GM19035 (cell line): ENCODE results near the gene RABL2B.

ENCODE experiments used
- ATAC-seq: cut with Tn5 transposase; IDR thresholded peaks from one replicate; pipeline ENCODE4 v1.9.1; 2021; ENCODE audit not compliant: unreplicated experiment

RABL2B gene

DNA sequence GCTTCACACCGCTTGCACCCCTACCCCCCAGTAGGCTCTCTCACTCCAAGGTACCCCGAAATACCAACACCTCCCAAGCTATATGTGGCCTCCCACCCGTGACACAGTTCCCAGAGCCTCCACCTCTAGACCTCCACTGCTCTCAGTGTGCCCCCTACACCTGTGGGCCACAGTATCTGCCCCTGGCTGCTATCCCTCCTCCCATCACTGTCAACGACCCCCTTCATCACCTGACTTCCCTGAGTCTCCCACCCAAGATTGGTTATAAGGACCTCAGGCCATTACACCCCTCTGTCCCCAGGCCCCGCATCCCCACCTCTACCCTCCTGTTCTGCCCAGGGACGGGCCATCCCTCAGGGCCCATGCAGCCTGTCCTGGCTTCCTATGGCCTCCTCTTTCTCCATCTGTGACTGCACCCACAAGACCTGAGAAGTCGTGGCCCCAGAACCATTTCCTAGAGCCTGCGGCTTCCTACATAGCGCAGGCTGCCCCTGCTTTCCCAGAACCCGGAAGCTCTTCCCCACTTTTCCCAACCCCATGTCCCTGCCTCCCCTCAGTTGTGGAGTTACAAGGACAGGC lies 44.7 kb downstream of the RABL2B start:
- ATAC-seq, result no peak

DNA sequence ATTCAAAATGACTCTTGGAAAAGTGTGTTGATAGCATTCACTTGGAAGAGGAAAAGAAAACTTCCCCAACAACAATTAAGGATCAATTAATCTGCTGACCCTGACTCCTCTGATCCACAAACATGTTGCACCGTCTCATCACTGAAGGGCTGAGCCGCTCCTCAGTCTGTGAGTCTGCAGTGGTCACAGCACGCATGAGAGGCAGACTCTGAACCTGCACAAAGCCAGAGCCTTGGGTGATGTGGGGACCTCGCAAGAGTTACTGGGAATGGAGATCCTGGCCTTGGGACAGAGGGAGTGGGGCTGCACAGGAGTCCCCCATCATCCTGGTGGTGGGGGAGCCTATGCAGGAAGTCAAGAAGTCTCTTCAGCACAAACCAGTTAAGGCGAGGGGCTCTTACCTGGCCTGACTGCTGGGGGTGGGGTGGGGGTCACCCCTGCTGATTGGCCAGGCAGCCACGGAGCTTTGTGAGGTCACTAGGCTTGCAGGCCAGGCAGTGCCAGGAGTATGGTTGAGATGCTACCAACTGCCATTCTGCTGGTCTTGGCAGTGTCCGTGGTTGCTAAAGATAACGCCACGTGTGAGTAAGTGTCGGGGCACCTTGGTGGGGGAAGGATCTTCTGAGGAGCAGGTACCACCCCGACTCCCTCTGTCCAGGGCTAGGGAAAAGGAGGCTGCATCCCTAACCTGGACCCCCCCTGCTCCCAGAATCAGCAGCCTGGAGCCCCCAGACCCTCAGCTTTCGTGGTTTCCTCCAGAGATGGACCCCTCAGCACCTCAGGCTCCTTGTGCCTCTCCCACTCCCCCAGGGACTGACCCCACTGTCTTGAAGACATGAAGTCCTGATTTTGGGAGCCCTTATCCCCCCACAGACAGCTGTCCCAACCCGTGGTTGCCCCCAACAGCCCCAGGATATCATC lies 45.4 kb downstream of the RABL2B start, which contains the start of gene ACR:
ACR (plus strand) TSS at position 477 of the 921 bp plus-strand sequence; CDS start at position 509, 32 bp downstream.
- ATAC-seq, result no peak

DNA sequence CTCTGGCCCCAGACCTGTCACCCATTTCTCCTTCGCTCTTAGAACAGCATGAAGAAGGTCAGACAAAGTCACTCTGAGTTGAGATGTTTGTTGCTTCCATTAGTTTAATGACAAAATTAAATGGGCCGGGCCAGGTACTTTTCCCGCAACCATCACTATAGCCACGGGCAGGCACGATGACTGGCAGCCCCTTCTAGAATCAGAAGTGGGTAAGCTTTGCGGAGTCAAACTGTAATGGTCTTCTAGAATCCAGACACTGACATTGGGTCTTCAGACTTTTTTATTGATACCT lies 47.8 kb downstream of the RABL2B start:
- ATAC-seq, result no peak

DNA sequence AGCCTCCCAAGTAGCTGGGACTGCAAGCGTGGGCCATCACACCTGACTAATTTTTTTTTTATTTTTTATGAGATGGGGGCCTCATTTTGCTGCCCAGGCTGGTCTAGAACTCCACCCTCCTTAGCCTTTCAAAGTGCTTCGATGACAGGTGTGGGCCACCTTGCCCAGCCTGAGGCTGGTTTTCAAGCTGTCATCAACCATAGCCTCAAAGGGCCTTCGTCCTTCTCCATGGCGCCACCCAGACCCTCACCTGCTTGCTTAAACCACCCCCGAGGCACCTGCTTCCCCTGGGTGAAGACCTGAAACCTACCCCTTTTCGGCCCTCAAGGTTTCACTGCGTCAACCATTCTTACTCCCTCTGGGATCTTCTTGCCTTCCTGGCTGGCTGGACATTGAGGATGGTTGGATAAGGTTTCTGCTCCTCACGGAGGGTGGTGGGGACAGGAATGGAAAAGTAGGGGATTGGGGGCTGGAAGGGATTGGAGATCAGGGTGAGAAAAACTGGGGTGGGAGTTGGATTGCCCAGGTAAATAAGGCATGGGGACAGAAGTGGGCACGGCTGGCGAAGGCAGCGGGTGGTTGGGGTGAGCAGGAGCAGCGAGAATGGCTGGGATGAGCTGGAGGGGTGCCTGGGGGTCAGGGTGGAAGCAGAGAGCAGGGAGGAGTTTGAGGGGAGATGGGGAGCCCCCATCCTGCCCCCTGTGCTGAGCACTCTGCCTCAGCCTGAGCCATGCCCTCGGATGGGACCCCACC lies 48.3 kb downstream of the RABL2B start:
- ATAC-seq, result no peak

DNA sequence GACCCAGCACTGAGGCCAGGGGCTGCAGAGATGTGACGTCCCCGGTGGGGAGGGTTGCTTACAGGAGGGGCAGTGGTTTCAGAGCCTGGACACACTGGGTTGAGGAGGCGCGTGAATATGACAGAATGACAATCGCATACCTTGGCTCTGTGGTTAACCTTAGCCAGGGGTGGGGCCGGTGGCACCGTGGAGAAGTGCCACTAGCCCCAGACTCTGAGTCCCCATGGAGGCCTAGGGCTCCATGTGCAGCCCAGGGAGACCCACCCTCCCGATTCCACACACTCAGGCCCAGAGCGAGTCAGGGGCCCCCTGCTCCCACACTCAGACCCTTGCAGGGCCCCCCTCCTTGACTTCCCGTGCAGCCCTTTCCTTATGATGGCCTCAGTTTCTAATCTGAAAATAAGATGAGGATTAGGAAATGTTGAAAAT lies 49.1 kb downstream of the RABL2B start:
- no peak for ATAC-seq

DNA sequence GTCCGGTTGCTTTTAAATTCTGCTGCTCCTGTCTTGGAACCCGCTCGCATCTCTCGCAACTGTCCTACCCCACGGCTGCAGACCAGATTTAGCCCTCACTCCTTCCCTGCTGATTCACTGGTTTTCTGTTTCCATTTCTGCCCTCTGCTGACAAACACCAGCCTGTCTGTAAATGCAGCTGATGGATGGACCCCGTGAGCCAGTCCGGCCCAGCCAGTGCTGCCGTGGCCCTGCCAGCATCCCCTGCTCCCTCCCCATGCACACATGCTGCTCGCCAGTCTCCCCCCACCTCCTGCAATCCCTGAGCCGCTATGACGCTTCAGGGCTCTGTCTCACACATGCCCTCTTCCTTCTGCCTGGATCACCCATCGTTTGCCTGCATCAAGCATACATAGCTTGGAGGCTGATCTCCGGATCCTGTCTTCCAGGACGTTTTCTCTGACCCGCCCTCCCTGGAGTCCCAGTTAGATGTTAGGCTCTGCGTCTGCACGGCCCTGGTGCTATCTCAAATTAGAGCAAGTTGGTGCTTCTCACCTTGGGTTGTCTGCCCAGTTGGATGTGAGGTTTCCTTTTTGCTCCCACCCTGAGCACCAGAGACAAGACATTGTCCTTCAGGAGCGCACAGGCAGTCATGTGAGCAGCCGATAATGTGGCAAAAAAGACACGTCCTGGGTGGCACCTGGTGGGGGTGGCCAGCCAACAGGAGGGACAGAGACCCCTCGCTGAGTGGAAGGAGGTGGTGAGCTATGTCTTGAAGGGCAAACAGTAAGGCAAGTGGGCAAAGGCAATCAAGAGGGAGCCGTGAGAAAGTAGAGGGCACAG lies 49.7 kb downstream of the RABL2B start:
- ATAC-seq, result no peak

DNA sequence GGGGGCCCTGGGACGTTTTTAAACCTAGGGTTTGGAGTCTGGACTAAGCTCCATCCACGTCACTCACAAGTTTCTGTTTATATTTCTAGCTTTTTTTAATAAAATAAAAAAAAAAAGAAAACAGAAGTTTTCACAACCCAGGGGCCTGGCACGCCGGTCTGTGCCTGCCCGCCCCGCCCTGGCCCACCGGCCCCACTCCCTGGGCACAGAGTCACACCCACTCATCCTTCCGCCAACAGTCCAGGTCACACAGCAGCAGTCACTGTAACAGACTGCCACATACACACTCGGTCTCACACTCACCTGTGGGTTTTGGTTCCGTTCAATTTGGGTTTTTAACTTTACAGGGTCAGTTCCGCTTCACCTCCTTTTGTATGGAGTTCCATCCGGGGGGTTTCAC lies 50.8 kb downstream of the RABL2B start:
- ATAC-seq, result no peak

DNA sequence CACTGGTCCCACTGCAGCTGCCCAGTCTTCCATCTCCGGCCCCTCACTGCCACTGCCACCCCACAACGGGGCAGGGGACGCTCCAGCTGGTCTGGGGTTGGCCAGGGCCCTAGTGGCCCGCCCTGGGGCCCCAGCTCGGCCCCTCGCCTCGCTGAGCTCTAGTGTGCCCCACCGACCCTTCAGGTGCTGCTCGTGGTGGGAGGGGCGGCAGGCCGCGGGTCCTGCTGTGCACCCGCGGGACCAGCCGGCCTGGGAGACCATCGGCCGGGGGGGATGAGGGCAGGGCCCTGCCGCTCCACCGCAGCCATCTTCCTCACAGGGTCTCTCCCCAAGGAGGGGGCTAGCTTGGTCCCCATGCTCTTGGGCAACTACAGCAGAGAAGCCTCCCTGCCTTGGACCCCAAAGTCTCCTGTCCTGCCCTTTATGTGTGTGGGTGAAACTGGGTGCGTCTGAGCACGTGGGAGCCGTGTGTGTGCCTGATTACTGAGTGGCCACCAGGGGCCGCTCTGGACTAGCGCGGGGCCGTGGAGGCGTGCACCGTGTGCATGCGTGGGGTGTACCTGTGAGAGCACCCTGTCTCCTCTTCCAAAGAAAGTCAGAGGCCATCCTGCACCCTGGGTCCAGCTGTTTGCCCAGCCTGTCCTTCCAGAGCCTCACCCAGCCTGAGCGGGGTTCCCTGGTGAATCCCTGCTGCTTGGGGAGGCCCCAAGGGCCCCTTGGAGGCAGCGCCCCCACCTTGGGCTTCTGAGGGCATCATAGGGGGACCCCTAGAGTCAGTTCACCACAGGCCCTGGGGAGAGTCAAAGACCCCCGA lies 51.4 kb downstream of the RABL2B start:
- ATAC-seq, result no peak

DNA sequence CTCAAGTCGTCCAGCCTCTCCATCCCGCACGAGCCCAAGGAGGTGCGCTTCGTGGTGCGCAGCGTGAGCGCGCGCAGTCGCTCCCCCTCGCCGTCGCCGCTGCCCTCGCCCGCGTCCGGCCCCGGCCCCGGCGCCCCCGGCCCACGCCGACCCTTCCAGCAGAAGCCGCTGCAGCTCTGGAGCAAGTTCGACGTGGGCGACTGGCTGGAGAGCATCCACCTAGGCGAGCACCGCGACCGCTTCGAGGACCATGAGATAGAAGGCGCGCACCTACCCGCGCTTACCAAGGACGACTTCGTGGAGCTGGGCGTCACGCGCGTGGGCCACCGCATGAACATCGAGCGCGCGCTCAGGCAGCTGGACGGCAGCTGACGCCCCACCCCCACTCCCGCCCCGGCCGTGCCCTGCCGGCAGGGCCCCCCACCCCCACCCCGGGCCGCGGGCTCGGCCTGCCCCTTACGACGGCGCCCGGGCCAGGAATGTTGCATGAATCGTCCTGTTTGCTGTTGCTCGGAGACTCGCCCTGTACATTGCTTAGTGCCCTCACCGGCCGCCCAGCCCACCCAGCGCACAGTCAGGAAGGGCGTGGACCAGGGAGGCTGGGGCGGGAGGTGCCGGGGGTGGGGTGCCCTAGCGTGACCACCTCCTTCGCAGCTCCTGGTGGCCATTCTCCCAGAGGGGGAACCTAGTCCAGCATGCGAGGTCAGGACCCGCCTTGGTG lies 52.3 kb downstream of the RABL2B start:
- ATAC-seq, result no peak

DNA sequence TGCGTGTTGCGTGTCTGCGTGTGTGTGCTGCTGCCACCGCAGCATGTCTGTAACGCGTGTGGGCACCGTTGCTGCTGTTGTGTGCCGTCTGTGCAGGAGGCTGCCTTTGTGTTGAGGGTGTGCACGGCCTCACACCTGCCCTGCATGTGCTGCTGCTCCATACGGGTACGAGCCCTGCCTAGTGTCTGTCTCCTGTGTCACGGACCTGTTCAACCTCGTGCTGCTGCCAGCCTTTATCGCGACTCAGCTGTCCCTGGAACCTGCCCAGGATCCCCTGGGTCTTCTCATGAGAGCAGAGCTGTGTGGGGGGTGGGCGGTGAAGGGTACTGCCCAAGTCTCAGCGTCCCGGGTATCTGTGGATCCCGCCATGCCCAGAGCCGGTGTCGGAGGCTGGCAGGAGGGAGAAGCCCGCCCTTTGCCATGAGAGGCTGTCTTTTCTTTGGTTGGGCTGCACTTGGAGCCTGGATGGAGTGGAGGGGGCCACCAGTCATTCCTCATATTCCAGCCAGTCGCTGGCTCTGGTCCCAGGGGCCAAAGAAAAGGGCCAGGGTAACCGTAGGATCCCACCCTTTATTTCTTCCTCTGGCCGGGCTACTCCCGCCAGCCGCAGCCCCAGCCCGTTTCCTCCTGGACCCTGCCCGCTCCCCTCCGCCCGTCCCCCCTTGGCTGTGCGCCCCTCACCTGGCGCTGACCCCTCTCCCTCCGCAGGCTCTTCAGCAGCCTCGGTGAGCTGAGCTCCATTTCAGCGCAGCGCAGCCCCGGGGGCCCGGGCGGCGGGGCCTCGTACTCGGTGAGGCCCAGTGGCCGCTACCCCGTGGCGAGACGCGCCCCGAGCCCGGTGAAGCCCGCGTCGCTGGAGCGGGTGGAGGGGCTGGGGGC lies 53.2 kb downstream of the RABL2B start:
- ATAC-seq, result no peak

DNA sequence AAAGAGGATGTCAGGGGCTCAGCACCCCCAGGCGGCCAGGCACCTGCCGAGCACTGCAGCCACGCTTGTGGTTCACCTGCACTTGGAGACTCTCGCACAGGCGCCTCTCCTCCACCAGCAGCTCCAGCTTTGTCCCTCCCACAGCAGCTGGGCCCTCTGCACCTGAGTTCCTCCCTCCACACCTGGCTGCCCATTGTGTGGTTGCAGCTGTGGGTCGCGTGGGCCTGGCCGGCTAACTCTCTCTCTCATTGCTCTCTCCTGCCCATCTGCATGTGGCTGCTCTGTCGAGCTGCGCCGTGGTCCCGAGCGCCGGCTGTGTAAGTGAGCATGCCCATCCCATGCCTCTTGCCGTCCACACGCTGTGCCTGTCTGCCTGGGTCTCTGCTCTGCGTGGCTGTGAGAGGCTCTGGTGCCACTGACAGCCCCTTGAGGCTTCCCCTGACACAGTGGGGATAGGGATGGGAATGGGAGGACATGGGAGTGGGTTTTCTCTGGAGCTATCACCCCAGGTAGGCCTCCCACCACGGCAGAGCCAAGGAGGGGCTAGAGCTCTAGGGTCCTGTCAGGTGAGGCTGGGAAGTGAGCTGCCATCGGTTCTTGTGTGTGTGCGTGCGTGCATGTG lies 53.9 kb downstream of the RABL2B start:
- ATAC-seq, result no peak

DNA sequence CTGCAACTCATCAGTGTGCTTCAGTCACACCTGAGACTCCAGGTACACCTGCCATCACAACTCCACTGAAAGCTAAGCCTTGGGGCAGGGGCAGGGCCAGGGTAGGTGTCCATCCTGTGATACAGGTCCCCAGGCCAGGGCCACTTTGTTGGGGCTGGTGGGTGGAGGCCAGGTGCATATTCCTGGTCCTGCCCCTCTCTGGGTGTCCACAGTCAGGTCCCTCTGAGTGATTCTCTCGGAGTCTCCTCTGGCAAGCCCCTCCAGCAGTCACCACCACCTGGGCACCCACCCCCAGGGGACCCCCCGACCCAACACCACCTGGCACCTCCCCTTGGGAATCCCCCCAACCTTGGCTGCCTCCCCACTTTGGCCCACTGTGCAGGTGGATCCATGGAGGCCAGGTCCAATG lies 54.9 kb downstream of the RABL2B start:
- no peak for ATAC-seq

DNA sequence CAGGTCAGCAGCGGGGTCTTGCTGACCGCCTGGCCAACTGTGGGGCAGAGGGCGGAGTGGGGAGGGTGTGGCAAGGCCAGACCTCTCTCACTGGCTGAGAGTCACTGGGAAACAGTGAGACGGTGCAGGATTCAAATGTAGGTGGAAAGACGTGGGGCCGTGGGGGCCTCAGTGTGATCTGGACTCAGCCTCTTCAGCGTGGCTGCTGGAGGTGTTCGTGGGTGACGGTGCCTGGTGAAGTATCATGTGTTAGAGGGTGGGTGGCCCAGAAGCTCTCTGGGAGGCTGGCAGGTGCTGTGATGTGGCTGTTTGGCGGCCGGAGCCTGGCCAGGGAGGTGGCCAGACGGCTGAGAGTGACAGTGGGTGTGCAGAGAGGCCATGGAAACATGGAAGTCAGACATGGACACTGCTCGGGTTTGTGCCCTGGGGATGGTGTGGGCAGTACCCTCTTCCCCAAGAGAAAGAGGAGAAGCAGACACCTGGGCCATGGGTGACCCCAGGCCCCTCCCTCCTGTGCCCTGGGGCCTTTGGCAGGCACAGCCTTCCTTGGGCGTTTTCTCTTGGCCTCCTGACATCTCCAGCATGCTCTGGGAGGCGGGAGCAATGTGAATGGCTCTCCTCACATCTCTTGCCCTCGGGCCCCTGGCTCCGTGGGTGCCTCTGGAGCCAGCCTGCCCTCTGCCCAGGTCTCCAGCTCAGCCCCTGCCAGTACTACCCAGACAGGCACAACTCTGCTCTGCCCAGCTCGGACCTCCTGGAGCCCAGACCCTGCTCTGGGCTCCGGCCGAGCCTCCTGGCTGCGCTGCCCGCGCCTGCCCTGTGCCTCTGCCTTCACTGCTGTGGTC lies 55.5 kb downstream of the RABL2B start:
- no peak for ATAC-seq

DNA sequence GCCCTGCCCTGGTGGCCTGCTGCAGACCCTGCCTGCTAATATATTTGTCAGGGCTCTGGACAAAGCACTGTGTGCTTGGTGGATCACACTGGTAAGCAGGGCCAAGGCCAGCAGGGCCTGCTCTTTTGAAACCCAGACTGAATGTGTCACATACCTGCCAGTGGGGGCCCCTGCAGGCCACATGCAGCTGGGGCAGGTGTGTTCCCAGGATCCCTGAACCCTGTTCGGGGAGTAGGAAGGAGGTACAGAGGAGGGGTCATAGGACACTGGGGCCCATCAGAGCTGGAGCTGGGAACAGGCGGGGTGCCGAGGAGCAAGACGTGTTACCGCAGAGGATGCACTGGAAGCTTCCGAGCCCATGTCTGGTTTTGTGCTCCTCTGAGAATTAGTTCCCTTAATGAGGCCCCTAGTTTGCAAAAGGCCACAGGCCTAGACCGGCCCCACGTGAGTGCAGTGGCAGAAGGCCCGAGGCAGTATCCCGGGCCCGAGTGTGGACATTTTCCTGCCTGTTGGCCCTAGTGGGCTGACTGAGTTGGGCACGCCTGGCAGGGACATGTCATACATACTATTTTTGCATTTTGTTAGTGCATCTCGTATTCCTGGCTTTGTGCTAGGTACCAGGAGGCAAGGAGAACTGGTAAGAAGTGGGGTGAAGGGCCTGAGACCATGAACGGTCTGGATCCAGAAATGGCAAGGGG lies 56.6 kb downstream of the RABL2B start:
- no peak for ATAC-seq

DNA sequence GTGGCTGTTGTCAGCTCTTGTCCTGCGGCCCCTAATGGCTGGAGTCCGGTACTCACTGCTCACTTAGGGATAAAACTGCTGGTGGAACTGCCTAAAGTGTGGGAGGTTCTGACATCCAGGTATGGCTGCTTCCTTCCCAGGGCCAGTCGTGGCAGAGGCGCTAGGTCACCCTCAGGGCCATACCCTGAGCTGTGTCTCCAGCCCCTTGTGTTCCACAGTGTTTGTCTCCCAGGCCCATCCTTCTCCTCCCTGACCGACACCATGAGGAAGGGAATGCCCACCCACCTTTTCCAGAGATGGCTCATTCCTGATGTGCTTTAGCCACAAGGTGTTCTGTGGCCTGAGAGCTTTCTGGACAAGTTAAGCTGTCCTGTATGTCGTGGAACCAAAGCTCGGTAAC lies 57.8 kb downstream of the RABL2B start:
- no peak for ATAC-seq

DNA sequence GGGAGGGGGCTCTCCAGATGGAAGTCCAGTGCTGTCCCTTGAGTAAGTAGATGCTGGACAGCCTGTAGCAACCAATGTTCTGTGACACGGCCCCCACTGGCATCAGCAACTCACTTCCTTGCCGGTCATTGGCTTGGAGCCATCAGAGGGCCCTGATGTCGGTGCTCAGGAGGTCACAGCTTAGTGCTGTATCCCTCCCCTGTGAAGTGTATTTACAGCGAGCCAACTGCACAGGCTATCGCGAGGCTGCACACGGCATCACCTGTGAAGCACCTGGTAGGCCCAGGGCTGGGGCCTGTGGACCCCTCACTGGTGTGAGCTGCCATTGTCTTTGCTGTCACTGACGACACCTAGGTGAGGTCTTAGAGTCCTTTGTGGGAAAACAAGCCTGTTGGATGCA lies 58.8 kb downstream of the RABL2B start:
- no peak for ATAC-seq

DNA sequence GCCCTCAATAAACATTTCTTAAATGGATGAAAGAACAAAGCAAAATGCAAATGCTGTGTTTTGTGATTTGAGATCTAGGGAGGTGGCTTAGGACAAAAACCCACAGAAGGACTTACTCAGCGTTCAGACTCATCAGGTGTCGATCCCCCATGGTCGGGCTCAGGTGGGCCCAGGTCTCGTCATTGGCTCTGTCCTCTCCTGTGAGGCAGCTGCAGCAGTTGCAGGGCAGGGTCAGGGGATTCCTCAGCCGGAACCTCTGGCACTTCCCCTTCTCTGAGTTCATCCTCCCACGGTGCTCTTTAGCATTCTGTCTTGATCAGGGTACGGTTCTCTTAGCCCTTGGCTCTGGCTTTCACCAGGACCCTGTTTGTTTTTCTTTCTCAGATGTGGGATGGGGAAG lies 59.4 kb downstream of the RABL2B start:
- no peak for ATAC-seq
